Measurements from ENCODE around the gene TMEM141. TPM values are rescaled to one million over a fixed set of nuclear protein-coding genes. Genes with fewer than 3 reads are reported as not detected.
"Not testable (repeated sequence)": the region's sequence is repeated elsewhere in the genome, so short reads cannot be mapped to it uniquely, and the experiment has no call there.

The TMEM141 gene
- total and polyA plus RNA-seq, 2 experiments from 2014 or later: 51.7 to 59.4 TPM

- Histone ChIP-seq H3K36me3 (ENCODE audit: low read depth) (no peaks in the 10 kb centered on the region), H3K9me2 (ENCODE audit: insufficient read depth) (no peaks in the 10 kb centered on the region), H3K4me3 (no peak within 1 kb of the TSS), H3K79me2 (ENCODE audit: insufficient read depth) (0 out of 2 replicates have a peak, but pooled peaks cover 5% of the 10 kb centered on the region), H3K4me1 (ENCODE audit: insufficient read depth) (peaks cover 3% of the 10 kb centered on the region; the same call in 1 of the 2 replicates), H3K27ac (no peak within 1 kb of the TSS), H3K9me3 (ENCODE audit: low read depth) (no peaks in the 10 kb centered on the region), H3K4me2 (ENCODE audit: unreplicated experiment) (no peak within 1 kb of the TSS), H3K27me3 (replicated peaks; ENCODE audit: insufficient read depth) (peaks cover 37% of the 10 kb centered on the region), H3F3A (ENCODE audit: insufficient read depth) (0 out of 2 replicates have a peak, but pooled peaks cover 1% of the 10 kb centered on the region), H2AFZ (no peak within 1 kb of the TSS), H4K20me1 (ENCODE audit: insufficient read depth) (no peaks in the 10 kb centered on the region), H3K9ac (no peak within 1 kb of the TSS)
- TF ChIP-seq EZH2phosphoT487 (IDR thresholded peaks at IDR 0.05; ENCODE audit: insufficient read depth, low read depth) (no peak), EZH2 (IDR thresholded peaks at IDR 0.05; ENCODE audit: insufficient read depth, poor library complexity, severe bottlenecking) (no peak)
- in situ Hi-C loops (cut with MboI): no loop called here
- DNase-seq: no peak
- 31 to 43% methylated on average over 5 of the region's 5 CpGs for WGBS, 2 experiments (ENCODE audit: low coverage in 1 of 2, low lambda C conversion rate in 2 of 2, missing lambda C conversion rate in 2 of 2)
Observed at GRCh38 chr9:136796238-136796774, 5.2 kb downstream of the TMEM141 start, which contains the start of gene CCDC183. CCDC183 (plus strand) TSS chr9:136796338; CDS start chr9:136796398, 60 bp downstream.

- H3K9me2 ChIP-seq (ENCODE audit: insufficient read depth); H3K36me3 ChIP-seq (ENCODE audit: low read depth); H3K79me2 ChIP-seq (ENCODE audit: insufficient read depth); H3K27ac ChIP-seq; H3K9ac ChIP-seq; H3K4me2 ChIP-seq (ENCODE audit: unreplicated experiment); H2AFZ ChIP-seq; H4K20me1 ChIP-seq (ENCODE audit: insufficient read depth); DNase-seq; H3K9me3 ChIP-seq (ENCODE audit: low read depth); H3K4me3 ChIP-seq; H3K4me1 ChIP-seq (ENCODE audit: insufficient read depth); in situ Hi-C loops (cut with MboI); H3F3A ChIP-seq (ENCODE audit: insufficient read depth): not testable (repeated sequence)
- peaks cover 42% of the 10 kb centered on the region for H3K27me3 ChIP-seq (replicated peaks; ENCODE audit: insufficient read depth)
- WGBS, 2 experiments (ENCODE audit: low coverage in 1 of 2, low lambda C conversion rate in 2 of 2, missing lambda C conversion rate in 2 of 2): 5 to 7% methylated on average over 10 of the region's 10 CpGs
Observed at GRCh38 chr9:136796775-136797347, 5.7 kb downstream of the TMEM141 start.

GRCh38 chr9:136798708-136799078, 7.5 kb downstream of the TMEM141 start:
- Histone ChIP-seq H3K79me2 (ENCODE audit: insufficient read depth) (no peaks in the 10 kb centered on the region), H3K9me2 (ENCODE audit: insufficient read depth) (no peaks in the 10 kb centered on the region), H3K4me3 (no peak overlapping the region), H3K4me1 (ENCODE audit: insufficient read depth) (0 out of 2 replicates have a peak, but pooled peaks cover 3% of the 10 kb centered on the region), H3K27me3 (replicated peaks; ENCODE audit: insufficient read depth) (peaks cover 50% of the 10 kb centered on the region), H3F3A (ENCODE audit: insufficient read depth) (0 out of 2 replicates have a peak, but pooled peaks cover 4% of the 10 kb centered on the region), H3K9ac (no peak overlapping the region), H3K36me3 (ENCODE audit: low read depth) (no peaks in the 10 kb centered on the region), H3K27ac (no peak overlapping the region), H4K20me1 (ENCODE audit: insufficient read depth) (no peaks in the 10 kb centered on the region), H3K4me2 (ENCODE audit: unreplicated experiment) (no peak overlapping the region), H3K9me3 (ENCODE audit: low read depth) (no peaks in the 10 kb centered on the region), H2AFZ (no peak overlapping the region)
- DNase-seq: no peak
- in situ Hi-C loops (cut with MboI): no loop called here
- peak; percentile 2 for TF ChIP-seq EZH2 (IDR thresholded peaks at IDR 0.05; ENCODE audit: insufficient read depth, poor library complexity, severe bottlenecking)
- no peak for TF ChIP-seq EZH2phosphoT487 (IDR thresholded peaks at IDR 0.05; ENCODE audit: insufficient read depth, low read depth)
- 67 to 68% methylated on average over 6 of the region's 6 CpGs for WGBS, 2 experiments (ENCODE audit: low coverage in 1 of 2, low lambda C conversion rate in 2 of 2, missing lambda C conversion rate in 2 of 2)

- peaks cover 50% of the 10 kb centered on the region for H3K27me3 ChIP-seq (replicated peaks; ENCODE audit: insufficient read depth)
- in situ Hi-C loops (cut with MboI): no loop called here
- 29% methylated on average over 29 to 35 of the region's 35 CpGs for WGBS, 2 experiments (ENCODE audit: low coverage in 1 of 2, low lambda C conversion rate in 2 of 2, missing lambda C conversion rate in 2 of 2)
Observed at GRCh38 chr9:136799079-136799853, 8.1 kb downstream of the TMEM141 start.

More at GRCh38 chr9:136799079-136799853, 8.1 kb downstream of the TMEM141 start:
- H3K36me3 ChIP-seq (ENCODE audit: low read depth): no peaks in the 10 kb centered on the region
- H3F3A ChIP-seq (ENCODE audit: insufficient read depth): 0 out of 2 replicates have a peak, but pooled peaks cover 4% of the 10 kb centered on the region
- H3K9me2 ChIP-seq (ENCODE audit: insufficient read depth): no peaks in the 10 kb centered on the region
- no peaks in the 10 kb centered on the region for H3K9me3 ChIP-seq (ENCODE audit: low read depth)
- H3K4me3 ChIP-seq: no peak overlapping the region
- H2AFZ ChIP-seq: no peak overlapping the region
- DNase-seq: peak; percentile 16
- no peak overlapping the region for H3K27ac ChIP-seq
- H3K9ac ChIP-seq: no peak overlapping the region
- TF ChIP-seq EZH2phosphoT487 (IDR thresholded peaks at IDR 0.05; ENCODE audit: insufficient read depth, low read depth): no peak
- TF ChIP-seq EZH2 (IDR thresholded peaks at IDR 0.05; ENCODE audit: insufficient read depth, poor library complexity, severe bottlenecking): peak; percentile 17
- H3K79me2 ChIP-seq (ENCODE audit: insufficient read depth): no peaks in the 10 kb centered on the region
- H3K4me2 ChIP-seq (ENCODE audit: unreplicated experiment): no peak overlapping the region
- H4K20me1 ChIP-seq (ENCODE audit: insufficient read depth): no peaks in the 10 kb centered on the region
- H3K4me1 ChIP-seq (ENCODE audit: insufficient read depth): 0 out of 2 replicates have a peak, but pooled peaks cover 3% of the 10 kb centered on the region

Data from GM23248 (cell line).